Neural cell (in vitro differentiated cells): ENCODE data around the gene EPHX1. TPM values are rescaled to one million over a fixed set of nuclear protein-coding genes. Genes with fewer than 3 reads are reported as not detected.

Source experiments
- H2AFZ ChIP-seq: fragments of 200-600, 300-800 bp; sonication (generic), shearing (Covaris generic); 2 replicates; pipeline ENCODE4 v1.6.0; 2014; ENCODE audit warnings: low read depth, mild to moderate bottlenecking, antibody characterized with exemption, low read length, moderate library complexity
- H3F3A ChIP-seq: fragments of 200-600 bp; shearing (Covaris generic); 2 replicates; pipeline ENCODE4 v1.6.1; 2016; ENCODE audit warnings: mild to moderate bottlenecking, moderate library complexity, mixed read lengths, antibody characterized with exemption, low read length; ENCODE audit not compliant: insufficient read depth, poor library complexity, severe bottlenecking
- H3K27ac ChIP-seq: fragments of 200-600, 300-800 bp; sonication (generic), shearing (Covaris generic); 2 replicates; pipeline ENCODE4 v1.5.1; 2014; ENCODE audit warnings: mild to moderate bottlenecking, low read length, moderate library complexity
- H3K27me3 ChIP-seq: fragments of 300-800, 200-600 bp; sonication (generic), shearing (Covaris generic); 2 replicates; pipeline ENCODE4 v1.6.0; 2014; ENCODE audit warnings: mild to moderate bottlenecking, low read depth, low read length, moderate library complexity; ENCODE audit not compliant: insufficient read depth
- H3K36me3 ChIP-seq: fragments of 300-800, 200-600 bp; sonication (generic), shearing (Covaris generic); 2 replicates; pipeline ENCODE4 v1.5.1; 2014; ENCODE audit warnings: mild to moderate bottlenecking, antibody characterized with exemption, low read length, moderate library complexity; ENCODE audit not compliant: insufficient read depth
- H3K4me2 ChIP-seq: fragments of 300-800, 200-600 bp; sonication (generic), shearing (Covaris generic); 2 replicates; pipeline ENCODE4 v1.6.0; 2014; ENCODE audit warnings: mild to moderate bottlenecking, low read length
- H3K4me3 ChIP-seq: fragments of 300-800, 200-600 bp; sonication (generic), shearing (Covaris generic); 2 replicates; pipeline ENCODE4 v1.5.1; 2014; ENCODE audit warnings: mild to moderate bottlenecking, low read length, moderate library complexity
- H3K79me2 ChIP-seq: fragments of 200-600 bp; shearing (Covaris generic); replicated peaks from 2 replicates; pipeline ENCODE4 v1.6.0; 2014; ENCODE audit warnings: mild to moderate bottlenecking, low read length, moderate library complexity; ENCODE audit not compliant: insufficient read depth
- H3K9ac ChIP-seq: fragments of 300-800, 200-600 bp; sonication (generic), shearing (Covaris generic); 2 replicates; pipeline ENCODE4 v1.6.1; 2016; ENCODE audit warnings: mild to moderate bottlenecking, low read length, mixed read lengths
- H3K9me2 ChIP-seq: fragments of 200-600 bp; shearing (Covaris generic); 2 replicates; pipeline ENCODE4 v1.6.1; 2016; ENCODE audit warnings: mild to moderate bottlenecking, low read length, mixed read lengths; ENCODE audit not compliant: insufficient read depth
- H3K9me3 ChIP-seq: fragments of 200-600, 300-800 bp; sonication (generic), shearing (Covaris generic); 2 replicates; pipeline ENCODE4 v1.6.1; 2016; ENCODE audit warnings: mild to moderate bottlenecking, mixed run types, low read length, moderate library complexity, mixed read lengths
- H4K20me1 ChIP-seq: fragments of 200-600 bp; shearing (Covaris generic); 2 replicates; pipeline ENCODE4 v1.6.1; 2016; ENCODE audit warnings: mild to moderate bottlenecking, mixed run types; ENCODE audit not compliant: insufficient read depth
- CTCF ChIP-seq: fragments of 450-650 bp; IDR thresholded peaks from 2 replicates; pipeline ENCODE4 v1.5.1; 2014; ENCODE audit warnings: antibody characterized with exemption, mild to moderate bottlenecking, moderate library complexity; ENCODE audit not compliant: poor library complexity, severe bottlenecking
- EP300 ChIP-seq: fragments of 450-650 bp; conservative IDR thresholded peaks from 2 replicates; pipeline ENCODE4 v1.6.1; 2014; ENCODE audit warnings: antibody characterized with exemption, mild to moderate bottlenecking, moderate library complexity; ENCODE audit not compliant: poor library complexity, severe bottlenecking
- EZH2 ChIP-seq: fragments of 200-600, 300-800 bp; shearing (Covaris generic), sonication (generic); IDR thresholded peaks from 2 replicates; pipeline ENCODE4 v1.6.1; 2014; ENCODE audit warnings: antibody characterized with exemption, low read length, borderline replicate concordance, mild to moderate bottlenecking; ENCODE audit not compliant: insufficient read depth, poor library complexity, severe bottlenecking
- MXI1 ChIP-seq: fragments of 450-650 bp; conservative IDR thresholded peaks from 2 replicates; pipeline ENCODE4 v1.6.1; 2014; ENCODE audit warnings: antibody characterized with exemption, mild to moderate bottlenecking; ENCODE audit not compliant: poor library complexity, severe bottlenecking
- POLR2AphosphoS5 ChIP-seq: IDR thresholded peaks from 2 replicates; pipeline ENCODE4 v1.6.1; 2012
- RAD21 ChIP-seq: fragments of 450-650 bp; conservative IDR thresholded peaks from 2 replicates; pipeline ENCODE4 v1.6.1; 2014; ENCODE audit warnings: antibody characterized with exemption, mild to moderate bottlenecking, moderate library complexity
- SMC3 ChIP-seq: fragments of 450-650 bp; conservative IDR thresholded peaks from 2 replicates; pipeline ENCODE4 v1.6.1; 2014; ENCODE audit warnings: antibody characterized with exemption, mild to moderate bottlenecking, moderate library complexity; ENCODE audit not compliant: poor library complexity
- TAF1 ChIP-seq: IDR thresholded peaks from 2 replicates; pipeline ENCODE4 v1.6.1; 2012; ENCODE audit warnings: low read depth
- polyA plus RNA-seq: library from polyadenylated mRNA; depleted of rRNA; stranded (reverse); fragments of >200 nt; gene quantifications from 2 replicates; pipeline ENCODE4 v1.2.3, GENCODE V29; 2014
- TF ChIP-seq, protein P1 (sequence below): IDR thresholded peaks from 2 replicates; pipeline ENCODE4 v1.6.1; 2012; ENCODE audit warnings: borderline replicate concordance

The EPHX1 gene
- polyA plus RNA-seq, 1 donor from 2014 or later: 8.7 TPM

- Histone ChIP-seq H3K9me2 (no peaks in the 10 kb centered on the region), H3K9me3 (no peaks in the 10 kb centered on the region), H3K4me2 (no peak overlapping the region), H2AFZ (no peak overlapping the region), H3K27ac (no peak overlapping the region), H3K27me3 (no peaks in the 10 kb centered on the region), H3F3A (no peaks in the 10 kb centered on the region), H3K9ac (no peak overlapping the region), H3K79me2 (no peaks in the 10 kb centered on the region), H3K36me3 (no peaks in the 10 kb centered on the region), H4K20me1 (no peaks in the 10 kb centered on the region), H3K4me3 (no peak overlapping the region)
- TF ChIP-seq, protein P1, sequence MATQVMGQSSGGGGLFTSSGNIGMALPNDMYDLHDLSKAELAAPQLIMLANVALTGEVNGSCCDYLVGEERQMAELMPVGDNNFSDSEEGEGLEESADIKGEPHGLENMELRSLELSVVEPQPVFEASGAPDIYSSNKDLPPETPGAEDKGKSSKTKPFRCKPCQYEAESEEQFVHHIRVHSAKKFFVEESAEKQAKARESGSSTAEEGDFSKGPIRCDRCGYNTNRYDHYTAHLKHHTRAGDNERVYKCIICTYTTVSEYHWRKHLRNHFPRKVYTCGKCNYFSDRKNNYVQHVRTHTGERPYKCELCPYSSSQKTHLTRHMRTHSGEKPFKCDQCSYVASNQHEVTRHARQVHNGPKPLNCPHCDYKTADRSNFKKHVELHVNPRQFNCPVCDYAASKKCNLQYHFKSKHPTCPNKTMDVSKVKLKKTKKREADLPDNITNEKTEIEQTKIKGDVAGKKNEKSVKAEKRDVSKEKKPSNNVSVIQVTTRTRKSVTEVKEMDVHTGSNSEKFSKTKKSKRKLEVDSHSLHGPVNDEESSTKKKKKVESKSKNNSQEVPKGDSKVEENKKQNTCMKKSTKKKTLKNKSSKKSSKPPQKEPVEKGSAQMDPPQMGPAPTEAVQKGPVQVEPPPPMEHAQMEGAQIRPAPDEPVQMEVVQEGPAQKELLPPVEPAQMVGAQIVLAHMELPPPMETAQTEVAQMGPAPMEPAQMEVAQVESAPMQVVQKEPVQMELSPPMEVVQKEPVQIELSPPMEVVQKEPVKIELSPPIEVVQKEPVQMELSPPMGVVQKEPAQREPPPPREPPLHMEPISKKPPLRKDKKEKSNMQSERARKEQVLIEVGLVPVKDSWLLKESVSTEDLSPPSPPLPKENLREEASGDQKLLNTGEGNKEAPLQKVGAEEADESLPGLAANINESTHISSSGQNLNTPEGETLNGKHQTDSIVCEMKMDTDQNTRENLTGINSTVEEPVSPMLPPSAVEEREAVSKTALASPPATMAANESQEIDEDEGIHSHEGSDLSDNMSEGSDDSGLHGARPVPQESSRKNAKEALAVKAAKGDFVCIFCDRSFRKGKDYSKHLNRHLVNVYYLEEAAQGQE: no peak
- TF ChIP-seq TAF1: no peak
- TF ChIP-seq POLR2AphosphoS5: no peak
- TF ChIP-seq EZH2: no peak
- no peak for TF ChIP-seq CTCF
- TF ChIP-seq SMC3: no peak
- no peak for TF ChIP-seq MXI1
- TF ChIP-seq EP300: no peak
- TF ChIP-seq RAD21: no peak
Observed at GRCh38 chr1:225818229-225818628, 8.3 kb downstream of the EPHX1 start.

- TF ChIP-seq MXI1 (no peak), SMC3 (no peak), EP300 (no peak), RAD21 (no peak), CTCF (no peak), POLR2AphosphoS5 (no peak), TAF1 (no peak), EZH2 (no peak)
- TF ChIP-seq, protein P1: no peak
- Histone ChIP-seq H3K27me3 (no peaks in the 10 kb centered on the region), H3F3A (no peaks in the 10 kb centered on the region), H4K20me1 (no peaks in the 10 kb centered on the region), H3K9ac (no peak overlapping the region), H3K36me3 (no peaks in the 10 kb centered on the region), H3K79me2 (no peaks in the 10 kb centered on the region), H2AFZ (no peak overlapping the region), H3K9me3 (no peaks in the 10 kb centered on the region), H3K4me3 (no peak overlapping the region), H3K27ac (no peak overlapping the region), H3K9me2 (no peaks in the 10 kb centered on the region), H3K4me2 (no peak overlapping the region)
Observed at GRCh38 chr1:225819346-225820192, 9.6 kb downstream of the EPHX1 start.
